KMS-11 (cell line): ENCODE measurements around the gene HNRNPAB.

Experiments used
- H2AFZ ChIP-seq: fragments of 200-600 bp; sonication (generic); 2 replicates; pipeline ENCODE4 v1.6.1; 2016; ENCODE audit warnings: antibody characterized with exemption, mixed run types, low read depth
- H3K27ac ChIP-seq: fragments of 200-600 bp; sonication (generic); 2 replicates; pipeline ENCODE4 v1.6.1; 2016; ENCODE audit warnings: mild to moderate bottlenecking, mixed run types
- H3K27me3 ChIP-seq: fragments of 200-600 bp; sonication (generic); 2 replicates; pipeline ENCODE4 v1.6.1; 2017; ENCODE audit warnings: mild to moderate bottlenecking, low read depth, mixed run types, moderate library complexity; ENCODE audit not compliant: insufficient read depth
- H3K36me3 ChIP-seq: fragments of 200-600 bp; sonication (generic); 2 replicates; pipeline ENCODE4 v1.6.1; 2017; ENCODE audit warnings: mild to moderate bottlenecking, mixed run types; ENCODE audit not compliant: insufficient read depth
- H3K4me1 ChIP-seq: fragments of 200-600 bp; sonication (generic); 2 replicates; pipeline ENCODE4 v1.6.1; 2016; ENCODE audit warnings: mild to moderate bottlenecking, low read depth, mixed run types; ENCODE audit not compliant: poor library complexity, severe bottlenecking
- H3K4me2 ChIP-seq: fragments of 200-600 bp; sonication (generic); 2 replicates; pipeline ENCODE4 v1.7.0; 2016; ENCODE audit warnings: mild to moderate bottlenecking, mixed run types
- H3K4me3 ChIP-seq: fragments of 200-600 bp; sonication (generic); IDR thresholded peaks from 2 replicates; pipeline ENCODE4 v1.6.1; 2017; ENCODE audit warnings: low read depth, low read length, mixed read lengths; ENCODE audit not compliant: insufficient read depth
- H3K79me2 ChIP-seq: fragments of 200-600 bp; sonication (generic); 2 replicates; pipeline ENCODE4 v1.6.1; 2016; ENCODE audit warnings: low read depth, mixed run types; ENCODE audit not compliant: insufficient read depth
- H3K9ac ChIP-seq: fragments of 200-600 bp; sonication (generic); 2 replicates; pipeline ENCODE4 v1.6.1; 2016; ENCODE audit warnings: mild to moderate bottlenecking, mixed run types
- H4K20me1 ChIP-seq: fragments of 200-600 bp; sonication (generic); 2 replicates; pipeline ENCODE4 v1.6.1; 2016; ENCODE audit warnings: mild to moderate bottlenecking, mixed run types; ENCODE audit not compliant: insufficient read depth
- TF ChIP-seq, protein P1 (sequence below): fragments of 200-600 bp; sonication (generic); conservative IDR thresholded peaks from 2 replicates; pipeline ENCODE4 v1.6.1; 2017; ENCODE audit warnings: low read depth, mild to moderate bottlenecking, antibody characterized with exemption, low read length, moderate library complexity, mixed read lengths

HNRNPAB gene

GRCh38 chr5:178236126-178236525 is 31.8 kb downstream of the HNRNPAB start:
- H3K27me3 ChIP-seq: no peaks in the 10 kb centered on the region
- H2AFZ ChIP-seq: no peak overlapping the region
- H3K27ac ChIP-seq: no peak overlapping the region
- H3K4me2 ChIP-seq: no peak overlapping the region
- H3K36me3 ChIP-seq: no peaks in the 10 kb centered on the region
- no peaks in the 10 kb centered on the region for H3K4me1 ChIP-seq
- no peak overlapping the region for H3K4me3 ChIP-seq
- TF ChIP-seq, protein P1, sequence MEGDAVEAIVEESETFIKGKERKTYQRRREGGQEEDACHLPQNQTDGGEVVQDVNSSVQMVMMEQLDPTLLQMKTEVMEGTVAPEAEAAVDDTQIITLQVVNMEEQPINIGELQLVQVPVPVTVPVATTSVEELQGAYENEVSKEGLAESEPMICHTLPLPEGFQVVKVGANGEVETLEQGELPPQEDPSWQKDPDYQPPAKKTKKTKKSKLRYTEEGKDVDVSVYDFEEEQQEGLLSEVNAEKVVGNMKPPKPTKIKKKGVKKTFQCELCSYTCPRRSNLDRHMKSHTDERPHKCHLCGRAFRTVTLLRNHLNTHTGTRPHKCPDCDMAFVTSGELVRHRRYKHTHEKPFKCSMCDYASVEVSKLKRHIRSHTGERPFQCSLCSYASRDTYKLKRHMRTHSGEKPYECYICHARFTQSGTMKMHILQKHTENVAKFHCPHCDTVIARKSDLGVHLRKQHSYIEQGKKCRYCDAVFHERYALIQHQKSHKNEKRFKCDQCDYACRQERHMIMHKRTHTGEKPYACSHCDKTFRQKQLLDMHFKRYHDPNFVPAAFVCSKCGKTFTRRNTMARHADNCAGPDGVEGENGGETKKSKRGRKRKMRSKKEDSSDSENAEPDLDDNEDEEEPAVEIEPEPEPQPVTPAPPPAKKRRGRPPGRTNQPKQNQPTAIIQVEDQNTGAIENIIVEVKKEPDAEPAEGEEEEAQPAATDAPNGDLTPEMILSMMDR: no peak
- H4K20me1 ChIP-seq: no peaks in the 10 kb centered on the region
- H3K9ac ChIP-seq: no peak overlapping the region
- peaks cover 4% of the 10 kb centered on the region; the same call in 1 of the 2 replicates for H3K79me2 ChIP-seq

- Histone ChIP-seq H3K36me3 (no peaks in the 10 kb centered on the region), H3K4me2 (no peak overlapping the region), H4K20me1 (no peaks in the 10 kb centered on the region), H3K4me3 (no peak overlapping the region), H3K27me3 (no peaks in the 10 kb centered on the region), H3K79me2 (no peaks in the 10 kb centered on the region), H3K4me1 (no peaks in the 10 kb centered on the region), H2AFZ (no peak overlapping the region), H3K27ac (no peak overlapping the region), H3K9ac (no peak overlapping the region)
- TF ChIP-seq, protein P1: no peak
These were observed 32.3 kb downstream of the HNRNPAB start for GRCh38 chr5:178236679-178237078.

DNA sequence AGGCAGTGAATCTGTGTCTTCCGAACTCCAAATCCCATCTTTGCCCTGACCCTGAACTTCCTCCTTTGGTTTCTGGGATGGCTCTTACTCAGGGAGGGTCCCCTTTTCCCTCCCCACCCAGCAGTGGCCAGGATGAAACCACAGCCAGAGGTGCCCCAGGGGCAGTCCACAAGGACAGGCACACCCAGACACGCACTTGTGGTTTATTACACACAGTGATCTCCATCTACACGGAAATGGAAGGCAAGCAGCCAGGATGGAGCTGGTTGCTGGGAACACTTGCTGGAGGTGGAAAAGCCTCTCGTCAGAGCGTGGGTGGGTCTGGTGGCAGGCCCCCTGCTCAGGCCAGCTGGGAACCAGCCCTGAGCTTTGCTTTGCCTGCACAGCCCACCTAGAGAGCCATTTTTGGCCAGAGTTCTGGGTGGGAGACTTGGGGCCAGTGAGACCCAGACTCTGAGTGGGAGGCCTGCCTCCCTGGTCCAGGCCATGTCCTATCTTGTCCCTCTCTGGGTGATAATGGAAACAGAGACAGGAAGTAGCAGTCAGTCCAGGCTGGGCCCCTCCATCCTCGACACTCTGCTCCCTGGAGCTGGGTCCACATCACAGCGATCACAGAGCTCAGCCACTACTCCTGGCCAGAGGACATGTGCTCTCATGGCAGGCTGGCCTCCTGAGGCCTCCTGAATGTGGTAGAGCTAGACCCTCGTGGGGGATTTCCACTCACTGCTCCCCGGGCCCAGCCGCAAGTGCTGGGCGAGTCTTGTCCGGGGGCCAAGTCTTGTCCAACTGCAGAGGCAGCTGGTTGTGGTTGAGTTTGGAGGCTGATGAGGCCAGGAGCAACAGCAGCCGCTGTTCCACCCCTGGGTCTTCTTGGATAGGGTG is 33.3 kb downstream of the HNRNPAB start:
- Histone ChIP-seq H3K27me3 (no peaks in the 10 kb centered on the region), H3K4me1 (no peaks in the 10 kb centered on the region), H3K4me2 (no peak overlapping the region), H2AFZ (no peak overlapping the region), H3K79me2 (no peaks in the 10 kb centered on the region), H4K20me1 (no peaks in the 10 kb centered on the region), H3K27ac (no peak overlapping the region), H3K9ac (no peak overlapping the region), H3K36me3 (no peaks in the 10 kb centered on the region), H3K4me3 (no peak overlapping the region)
- TF ChIP-seq, protein P1: no peak

- Histone ChIP-seq H3K36me3 (no peaks in the 10 kb centered on the region), H3K79me2 (no peaks in the 10 kb centered on the region), H3K4me3 (no peak overlapping the region), H3K27ac (no peak overlapping the region), H3K27me3 (no peaks in the 10 kb centered on the region), H3K4me1 (no peaks in the 10 kb centered on the region), H4K20me1 (no peaks in the 10 kb centered on the region), H2AFZ (no peak overlapping the region), H3K4me2 (no peak overlapping the region), H3K9ac (no peak overlapping the region)
- TF ChIP-seq, protein P1: no peak
These were observed 33.9 kb downstream of the HNRNPAB start for GRCh38 chr5:178238313-178238635.
